Measurements from ENCODE around the gene BDH1.
"Not testable (repeated sequence)": the region's sequence is repeated elsewhere in the genome, so short reads cannot be mapped to it uniquely, and the experiment has no call there.

The BDH1 gene

GRCh38 chr3:197520311-197521276 lies 35.2 kb downstream of the BDH1 start:
- Histone ChIP-seq H3K36me3 (no peaks in the 10 kb centered on the region), H3K9me3 (no peaks in the 10 kb centered on the region), H3K4me1 (peaks cover 0 to 14% (median 8%) of the 10 kb centered on the region in 4 donors), H3K4me3 (no peak overlapping the region), H3K27ac (no peak overlapping the region), H3K27me3 (no peaks in the 10 kb centered on the region)
- intact Hi-C loops (cut with DNase I; ENCODE audit: low total_unique reads), result no loop called here
- TF ChIP-seq CTCF (IDR thresholded peaks at IDR 0.05), result no peak
- DNase-seq, result no peak

- no peak for DNase-seq
- no peak for TF ChIP-seq CTCF (IDR thresholded peaks at IDR 0.05)
- intact Hi-C loops (cut with DNase I; ENCODE audit: low total_unique reads), result no loop called here
- H3K27me3 ChIP-seq, result no peaks in the 10 kb centered on the region
- H3K36me3 ChIP-seq, result no peaks in the 10 kb centered on the region
- peaks cover 0 to 14% (median 8%) of the 10 kb centered on the region in 4 donors for H3K4me1 ChIP-seq
- no peak overlapping the region for H3K4me3 ChIP-seq
- H3K9me3 ChIP-seq, result no peaks in the 10 kb centered on the region
- H3K27ac ChIP-seq, result no peak overlapping the region
These were observed 36.0 kb downstream of the BDH1 start for GRCh38 chr3:197519801-197520211.

- Histone ChIP-seq H3K36me3 (no peaks in the 10 kb centered on the region), H3K27me3 (no peaks in the 10 kb centered on the region), H3K9me3 (no peaks in the 10 kb centered on the region), H3K27ac (no peak overlapping the region), H3K4me1 (peaks cover 0 to 14% (median 8%) of the 10 kb centered on the region in 4 donors), H3K4me3 (no peak overlapping the region)
- TF ChIP-seq CTCF (IDR thresholded peaks at IDR 0.05), result no peak
- intact Hi-C loops (cut with DNase I; ENCODE audit: low total_unique reads), result no loop called here
- no peak for DNase-seq
These were observed 36.8 kb downstream of the BDH1 start for GRCh38 chr3:197518881-197519421.

GRCh38 chr3:197517922-197518683 lies 37.7 kb downstream of the BDH1 start:
- H3K27ac ChIP-seq; H3K9me3 ChIP-seq; H3K27me3 ChIP-seq; H3K4me1 ChIP-seq; H3K36me3 ChIP-seq; DNase-seq; H3K4me3 ChIP-seq; intact Hi-C loops (cut with DNase I; ENCODE audit: low total_unique reads): not testable (repeated sequence)

GRCh38 chr3:197516890-197517606 lies 38.7 kb downstream of the BDH1 start:
- H3K4me1 ChIP-seq; intact Hi-C loops (cut with DNase I; ENCODE audit: low total_unique reads); DNase-seq; H3K9me3 ChIP-seq; H3K27me3 ChIP-seq; H3K27ac ChIP-seq; H3K4me3 ChIP-seq: not testable (repeated sequence)
- peaks cover 0 to 15% (median 0%) of the 10 kb centered on the region in 3 donors for H3K36me3 ChIP-seq

GRCh38 chr3:197516517-197516889 lies 39.3 kb downstream of the BDH1 start:
- Histone ChIP-seq H3K27ac (no peak overlapping the region), H3K27me3 (no peaks in the 10 kb centered on the region), H3K36me3 (peaks cover 0 to 20% (median 0%) of the 10 kb centered on the region in 3 donors), H3K4me1 (no peaks in the 10 kb centered on the region), H3K9me3 (no peaks in the 10 kb centered on the region), H3K4me3 (no peak overlapping the region)
- intact Hi-C loops (cut with DNase I; ENCODE audit: low total_unique reads), result no loop called here
- no peak for DNase-seq
- no peak for TF ChIP-seq CTCF (IDR thresholded peaks at IDR 0.05)
